GM20431 (cell line): ENCODE data around the gene DCST1.

Experiments
- in situ Hi-C: fragments of 300-500 bp; cut with MseI, MboI; formaldehyde crosslinking; loops from one replicate; pipeline ENCODE4 v1.15.0; 2020; ENCODE audit warnings: low sequenced_read_pairs; ENCODE audit not compliant: unreplicated experiment

The DCST1 gene

GRCh38 chr1:155082301-155083051, 48.9 kb downstream of the DCST1 start:
- in situ Hi-C loops: no loop called here

DNA sequence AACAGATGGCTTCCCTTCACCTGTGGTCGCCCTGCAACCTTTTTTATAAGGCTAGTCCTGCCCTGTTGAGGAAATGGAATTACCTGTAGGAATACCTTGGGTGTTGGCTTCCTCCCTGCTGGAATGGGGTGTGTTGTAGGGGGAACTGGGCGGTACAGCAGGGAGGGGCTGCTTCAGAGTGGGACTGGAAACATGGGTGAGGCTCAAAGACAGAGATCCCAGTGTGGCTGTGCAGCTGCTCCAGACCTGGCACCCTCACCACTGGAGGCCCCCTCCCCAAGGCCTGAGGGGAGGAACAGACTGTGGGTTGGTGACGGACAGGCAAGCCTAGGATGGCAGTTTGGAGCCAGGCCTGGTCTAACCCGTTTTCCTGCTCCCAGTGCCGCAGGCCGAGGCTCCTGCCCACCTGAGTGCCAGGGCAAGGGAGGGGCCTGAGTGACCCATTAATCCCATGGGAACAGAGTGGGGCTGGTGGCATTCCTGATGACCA, 49.5 kb downstream of the DCST1 start:
- in situ Hi-C loops: no loop called here

DNA sequence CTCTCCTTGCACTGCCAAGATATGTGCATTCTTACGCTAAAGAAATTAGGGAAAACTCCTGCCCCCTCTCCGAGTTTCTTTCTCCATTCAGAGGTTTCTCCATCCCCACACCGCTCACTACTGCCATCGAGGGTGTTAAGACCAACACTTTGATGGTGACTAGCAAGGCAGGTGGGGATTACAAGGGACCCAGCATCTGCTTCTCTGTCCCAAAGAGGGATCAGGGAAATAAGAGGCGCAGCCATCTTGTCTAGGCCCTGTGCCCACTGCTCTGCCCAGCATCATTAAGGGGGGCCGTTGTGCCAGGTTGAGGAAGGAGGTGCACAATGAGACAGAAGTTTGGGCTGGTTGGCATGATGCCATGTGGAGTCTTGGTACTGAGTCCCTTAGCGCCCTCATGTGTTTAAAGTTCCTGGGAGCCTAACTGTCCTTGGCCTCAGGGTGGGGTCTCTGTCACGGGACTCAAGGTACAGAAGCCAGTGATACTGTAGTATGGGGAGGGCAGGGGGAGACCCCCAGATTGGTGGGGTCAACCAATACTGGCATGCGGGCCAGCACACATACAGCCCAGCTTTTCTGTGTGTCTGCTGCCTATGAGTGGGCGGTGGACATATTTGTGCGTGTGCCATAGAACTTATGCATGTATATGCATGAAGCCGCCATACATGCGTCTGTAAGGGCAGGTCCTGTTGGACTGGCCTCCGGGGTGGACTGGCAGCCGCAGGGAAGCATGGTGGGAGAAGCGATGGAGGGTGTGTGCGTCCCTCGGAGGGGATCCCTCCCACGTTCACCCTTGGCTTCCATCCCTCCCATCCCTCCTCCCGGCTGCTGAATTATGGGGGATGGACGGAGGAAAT, 50.5 kb downstream of the DCST1 start:
- in situ Hi-C loops: no loop called here

GRCh38 chr1:155084722-155085503, 51.3 kb downstream of the DCST1 start:
- in situ Hi-C loops: no loop called here

- in situ Hi-C loops: no loop called here
These were observed 52.0 kb downstream of the DCST1 start for GRCh38 chr1:155085504-155086127.

GRCh38 chr1:155086128-155086741, 52.6 kb downstream of the DCST1 start:
- in situ Hi-C loops: no loop called here

DNA sequence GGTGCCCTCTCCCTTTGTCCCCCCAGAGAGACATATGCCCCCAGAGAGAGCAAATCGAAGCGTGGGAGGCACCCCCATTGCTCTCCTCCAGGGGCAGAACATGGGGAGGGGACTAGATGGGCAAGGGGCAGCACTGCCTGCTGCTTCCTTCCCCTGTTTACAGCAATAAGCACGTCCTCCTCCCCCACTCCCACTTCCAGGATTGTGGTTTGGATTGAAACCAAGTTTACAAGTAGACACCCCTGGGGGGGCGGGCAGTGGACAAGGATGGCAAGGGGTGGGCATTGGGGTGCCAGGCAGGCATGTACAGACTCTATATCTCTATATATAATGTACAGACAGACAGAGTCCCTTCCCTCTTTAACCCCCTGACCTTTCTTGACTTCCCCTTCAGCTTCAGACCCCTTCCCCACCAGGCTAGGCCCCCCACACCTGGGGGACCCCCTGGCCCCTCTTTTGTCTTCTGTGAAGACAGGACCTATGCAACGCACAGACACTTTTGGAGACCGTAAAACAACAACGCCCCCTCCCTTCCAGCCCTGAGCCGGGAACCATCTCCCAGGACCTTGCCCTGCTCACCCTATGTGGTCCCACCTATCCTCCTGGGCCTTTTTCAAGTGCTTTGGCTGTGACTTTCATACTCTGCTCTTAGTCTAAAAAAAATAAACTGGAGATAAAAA, 53.4 kb downstream of the DCST1 start:
- in situ Hi-C loops: no loop called here

- in situ Hi-C loops: no loop called here
These were observed 57.7 kb downstream of the DCST1 start for GRCh38 chr1:155091071-155092051.

GRCh38 chr1:155092131-155092530, 58.5 kb downstream of the DCST1 start:
- in situ Hi-C loops: no loop called here

DNA sequence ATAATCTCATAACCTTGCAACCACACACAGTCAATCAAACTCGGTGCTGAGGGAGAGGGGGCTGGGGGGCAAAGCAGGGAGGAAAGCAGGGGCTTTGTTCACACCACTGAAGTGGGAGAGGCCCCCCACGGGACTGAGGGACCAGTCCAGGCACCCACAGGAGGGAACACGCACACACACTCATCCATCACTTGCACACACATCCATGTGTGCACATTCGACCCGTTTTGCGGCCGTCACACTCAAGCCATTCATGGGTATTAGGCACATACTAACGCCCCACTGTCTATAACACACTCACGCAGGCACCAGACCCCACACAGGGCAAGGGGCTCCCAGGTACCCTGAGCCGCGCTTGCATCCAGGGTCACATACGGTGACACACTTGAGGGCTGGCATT, 59.0 kb downstream of the DCST1 start:
- in situ Hi-C loops: no loop called here

DNA sequence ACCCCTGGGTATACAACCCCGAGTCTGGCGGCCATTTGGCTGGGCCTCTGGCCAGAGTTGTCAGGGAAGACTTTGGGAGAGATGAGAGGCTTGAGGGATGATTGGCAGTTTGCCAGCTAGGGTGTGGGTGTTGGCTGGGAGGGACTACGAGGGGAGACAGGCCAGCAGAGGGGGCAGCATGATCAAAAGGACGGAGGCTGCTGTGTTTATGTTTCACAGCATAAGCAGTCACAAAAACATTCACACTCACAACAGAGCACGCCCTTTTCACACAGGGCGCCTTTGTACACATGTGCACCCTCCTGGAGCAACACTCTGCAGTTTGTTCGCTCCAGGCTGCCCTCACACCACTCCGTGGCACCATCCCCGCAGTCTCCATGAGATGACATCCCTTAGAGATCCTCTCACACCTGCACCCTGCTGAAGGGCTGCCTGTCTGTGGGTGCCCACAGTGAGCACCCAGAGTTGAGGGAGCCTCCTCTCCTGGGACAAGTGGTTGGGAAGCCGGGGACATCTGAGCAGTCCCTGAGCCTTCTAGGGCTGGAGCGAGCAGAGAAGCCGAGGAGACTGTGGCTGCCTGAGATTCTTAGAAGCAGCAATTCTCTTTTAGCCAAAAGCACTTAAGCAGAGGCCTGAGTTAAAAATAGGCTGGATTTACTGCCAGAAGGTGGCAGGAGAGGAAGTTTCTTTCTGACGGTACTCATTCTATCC, 60.4 kb downstream of the DCST1 start:
- in situ Hi-C loops: no loop called here

DNA sequence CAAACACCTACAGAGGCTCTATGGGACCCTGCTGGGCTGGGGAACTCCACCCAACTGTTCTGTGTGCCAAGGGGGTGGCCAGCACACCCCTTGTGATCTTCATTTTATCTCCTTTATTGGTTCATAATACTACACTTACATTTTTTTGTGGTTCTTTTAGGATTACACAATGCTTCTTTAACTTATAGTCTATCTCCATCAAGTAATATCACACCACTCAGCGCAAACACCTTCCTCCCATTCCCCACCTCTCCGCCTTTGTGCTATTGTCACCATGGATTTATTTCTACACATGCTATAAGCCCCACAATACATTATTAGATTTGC, 61.0 kb downstream of the DCST1 start:
- in situ Hi-C loops: no loop called here

- in situ Hi-C loops: loop anchor here (5.0 kb wide), 1 partner anchor 63 kb away; no protein-coding TSS in a partner anchor
These were observed 65.7 kb downstream of the DCST1 start for GRCh38 chr1:155099331-155099730.
